ENCODE measurements around the gene AP2B1. TPM values are rescaled to one million over a fixed set of nuclear protein-coding genes. Genes with fewer than 3 reads are reported as not detected.

The AP2B1 gene
- total RNA-seq, 1 experiment from 2014 or later: 198 TPM

DNA sequence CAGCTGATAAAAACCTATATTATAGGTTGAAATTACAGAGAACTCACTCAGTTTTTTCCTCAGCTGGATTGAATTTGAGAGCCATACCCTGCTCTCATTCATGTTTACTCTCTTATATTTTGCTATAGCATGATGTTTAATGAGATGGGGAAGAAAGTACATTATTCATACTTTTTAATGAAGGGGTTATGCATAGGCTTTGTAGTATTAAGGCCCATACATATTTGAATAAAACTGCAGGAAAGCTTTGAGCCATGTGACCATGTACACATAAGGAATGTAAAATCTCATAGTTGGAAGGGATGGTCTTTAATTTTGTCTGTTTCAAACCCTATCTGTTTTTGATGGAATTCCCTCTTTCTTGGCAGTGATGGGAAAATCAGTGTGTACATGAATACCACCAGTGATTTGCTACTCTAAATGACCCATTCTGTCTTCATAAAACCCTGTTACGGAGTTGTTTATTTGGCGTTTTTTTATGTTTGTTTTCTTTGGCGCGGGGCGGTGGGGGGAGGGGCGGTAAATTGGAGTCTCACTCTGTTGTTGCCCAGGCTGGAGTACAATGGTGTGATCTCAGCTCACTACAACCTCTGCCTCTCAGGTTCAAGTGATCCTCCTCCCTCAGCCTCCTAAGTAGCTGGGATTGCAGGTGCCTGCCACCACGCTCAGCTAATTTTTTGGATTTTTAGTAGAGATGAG lies 105.5 kb downstream of the AP2B1 start (continued):
- TF ChIP-seq POLR2AphosphoS5 (IDR thresholded peaks at IDR 0.05; ENCODE audit: low read depth, low read length) (no peak), YY1 (IDR thresholded peaks at IDR 0.05; ENCODE audit: extremely low read depth, insufficient replicate concordance, low read depth, low read length) (no peak), CEBPB (IDR thresholded peaks at IDR 0.05; ENCODE audit: low read depth) (no peak), FOSL1 (IDR thresholded peaks at IDR 0.05; ENCODE audit: low read depth) (no peak), SP1 (IDR thresholded peaks at IDR 0.05; ENCODE audit: low read depth) (no peak), RAD21 (IDR thresholded peaks at IDR 0.05; ENCODE audit: low read depth) (no peak)
- TF ChIP-seq, protein P1, sequence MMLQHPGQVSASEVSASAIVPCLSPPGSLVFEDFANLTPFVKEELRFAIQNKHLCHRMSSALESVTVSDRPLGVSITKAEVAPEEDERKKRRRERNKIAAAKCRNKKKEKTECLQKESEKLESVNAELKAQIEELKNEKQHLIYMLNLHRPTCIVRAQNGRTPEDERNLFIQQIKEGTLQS (IDR thresholded peaks at IDR 0.05): no peak
- TF ChIP-seq, protein P2, sequence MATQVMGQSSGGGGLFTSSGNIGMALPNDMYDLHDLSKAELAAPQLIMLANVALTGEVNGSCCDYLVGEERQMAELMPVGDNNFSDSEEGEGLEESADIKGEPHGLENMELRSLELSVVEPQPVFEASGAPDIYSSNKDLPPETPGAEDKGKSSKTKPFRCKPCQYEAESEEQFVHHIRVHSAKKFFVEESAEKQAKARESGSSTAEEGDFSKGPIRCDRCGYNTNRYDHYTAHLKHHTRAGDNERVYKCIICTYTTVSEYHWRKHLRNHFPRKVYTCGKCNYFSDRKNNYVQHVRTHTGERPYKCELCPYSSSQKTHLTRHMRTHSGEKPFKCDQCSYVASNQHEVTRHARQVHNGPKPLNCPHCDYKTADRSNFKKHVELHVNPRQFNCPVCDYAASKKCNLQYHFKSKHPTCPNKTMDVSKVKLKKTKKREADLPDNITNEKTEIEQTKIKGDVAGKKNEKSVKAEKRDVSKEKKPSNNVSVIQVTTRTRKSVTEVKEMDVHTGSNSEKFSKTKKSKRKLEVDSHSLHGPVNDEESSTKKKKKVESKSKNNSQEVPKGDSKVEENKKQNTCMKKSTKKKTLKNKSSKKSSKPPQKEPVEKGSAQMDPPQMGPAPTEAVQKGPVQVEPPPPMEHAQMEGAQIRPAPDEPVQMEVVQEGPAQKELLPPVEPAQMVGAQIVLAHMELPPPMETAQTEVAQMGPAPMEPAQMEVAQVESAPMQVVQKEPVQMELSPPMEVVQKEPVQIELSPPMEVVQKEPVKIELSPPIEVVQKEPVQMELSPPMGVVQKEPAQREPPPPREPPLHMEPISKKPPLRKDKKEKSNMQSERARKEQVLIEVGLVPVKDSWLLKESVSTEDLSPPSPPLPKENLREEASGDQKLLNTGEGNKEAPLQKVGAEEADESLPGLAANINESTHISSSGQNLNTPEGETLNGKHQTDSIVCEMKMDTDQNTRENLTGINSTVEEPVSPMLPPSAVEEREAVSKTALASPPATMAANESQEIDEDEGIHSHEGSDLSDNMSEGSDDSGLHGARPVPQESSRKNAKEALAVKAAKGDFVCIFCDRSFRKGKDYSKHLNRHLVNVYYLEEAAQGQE (IDR thresholded peaks at IDR 0.05; ENCODE audit: low read depth): no peak

DNA sequence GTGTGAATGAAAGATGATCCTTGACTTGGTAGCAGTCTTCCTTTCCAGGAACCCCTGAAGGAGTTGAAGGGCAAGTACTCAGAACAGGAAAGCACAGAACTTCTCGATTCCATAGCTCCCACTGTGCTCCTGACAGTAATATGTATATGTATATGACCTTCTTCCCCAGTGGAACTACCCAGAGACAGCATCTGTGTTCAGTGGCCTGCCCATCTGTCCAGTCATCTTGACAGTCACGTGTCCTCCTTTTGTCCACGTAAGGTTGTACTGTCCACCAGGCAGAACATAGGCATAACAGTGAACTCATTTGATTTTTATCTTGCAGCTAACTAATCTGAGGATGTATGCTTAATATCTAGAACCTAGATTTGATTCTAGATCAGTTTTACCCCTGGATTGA lies 106.5 kb downstream of the AP2B1 start:
- Histone ChIP-seq H3K4me1 (ENCODE audit: control insufficient read depth in 1 of 2, insufficient read depth in 2 of 2, low read length in 2 of 2) (no peaks in the 10 kb centered on the region), H3K9me3 (ENCODE audit: control insufficient read depth in 1 of 2, insufficient read depth in 1 of 2, low read depth in 1 of 2, low read length in 2 of 2) (no peaks in the 10 kb centered on the region), H3K4me3 (replicated peaks in 1 of 2; ENCODE audit: low read depth in 1 of 2, low read length in 2 of 2) (no peak overlapping the region), H3K27ac (ENCODE audit: low read depth, low read length) (no peak overlapping the region), H3K79me2 (ENCODE audit: insufficient read depth, low read length) (peaks cover 7% of the 10 kb centered on the region; the same call in 1 of the 2 replicates), H2AFZ (ENCODE audit: low read depth, low read length, poor library complexity, severe bottlenecking) (no peak overlapping the region), H3K27me3 (ENCODE audit: insufficient read depth, low read length) (no peaks in the 10 kb centered on the region), H3K9me2 (ENCODE audit: insufficient read depth) (no peaks in the 10 kb centered on the region), H4K20me1 (ENCODE audit: insufficient read depth) (no peaks in the 10 kb centered on the region), H3K4me2 (ENCODE audit: low read length) (no peak overlapping the region), H3K36me3 (ENCODE audit: control insufficient read depth in 1 of 2, insufficient read depth in 2 of 2, low read length in 2 of 2) (peaks cover 16 to 29% of the 10 kb centered on the region in 2 experiments; a peak in 3 of 4 replicates), H3K9ac (ENCODE audit: low read length) (no peak overlapping the region)
- POLR2A ChIA-PET: no interaction called here
- RAD21 ChIA-PET (ENCODE audit: low non-redundant PET in 1 of 2, low total read pairs in 2 of 2, uncharacterized antibody in 2 of 2, unreplicated experiment in 2 of 2): no interaction called here
- CTCF ChIA-PET: no interaction called here
- no TSS peak for BruUV-seq (replicated peaks)
- no peak for DNase-seq (ENCODE audit: low read depth, low spot score)
- no peak for ATAC-seq
- intact Hi-C loops (cut with micrococcal nuclease): no loop called here
- TF ChIP-seq FOSL1 (IDR thresholded peaks at IDR 0.05; ENCODE audit: low read depth): no peak
- TF ChIP-seq POLR2A (IDR thresholded peaks at IDR 0.05; ENCODE audit: borderline replicate concordance, extremely low read depth, insufficient read depth, insufficient read length): no peak
- TF ChIP-seq, protein P2 (IDR thresholded peaks at IDR 0.05; ENCODE audit: low read depth): no peak
- TF ChIP-seq SIN3A (IDR thresholded peaks at IDR 0.05; ENCODE audit: low read depth): no peak
- TF ChIP-seq ZFX (IDR thresholded peaks at IDR 0.05): no peak
- no peak for TF ChIP-seq POLR2AphosphoS5 (IDR thresholded peaks at IDR 0.05; ENCODE audit: low read depth, low read length)
- no peak for TF ChIP-seq CBX3 (IDR thresholded peaks at IDR 0.05; ENCODE audit: low read depth)
- no peak for TF ChIP-seq ZNF274 (IDR thresholded peaks at IDR 0.05; ENCODE audit: low read depth, low read length)
- TF ChIP-seq EZH2phosphoT487 (IDR thresholded peaks at IDR 0.05; ENCODE audit: borderline replicate concordance): no peak
- TF ChIP-seq RAD21 (IDR thresholded peaks at IDR 0.05; ENCODE audit: low read depth): no peak
- TF ChIP-seq EGR1 (IDR thresholded peaks at IDR 0.05; ENCODE audit: low read depth): no peak
- TF ChIP-seq SP1 (IDR thresholded peaks at IDR 0.05; ENCODE audit: low read depth): no peak
- no peak for TF ChIP-seq JUND (IDR thresholded peaks at IDR 0.05)
- no peak for TF ChIP-seq CEBPB (IDR thresholded peaks at IDR 0.05; ENCODE audit: low read depth)
